GM21360 (cell line): ENCODE data around the gene CPNE6.
"Not testable (repeated sequence)": the region's sequence is repeated elsewhere in the genome, so short reads cannot be mapped to it uniquely, and the experiment has no call there.

Experiments used
- ATAC-seq: cut with Tn5 transposase; IDR thresholded peaks from one replicate; pipeline ENCODE4 v1.9.1; 2021; ENCODE audit warnings: mild to moderate bottlenecking, moderate library complexity; ENCODE audit not compliant: unreplicated experiment

CPNE6 gene

GRCh38 chr14:24102357-24103048 lies 31.1 kb downstream of the CPNE6 start:
- no peak for ATAC-seq

DNA sequence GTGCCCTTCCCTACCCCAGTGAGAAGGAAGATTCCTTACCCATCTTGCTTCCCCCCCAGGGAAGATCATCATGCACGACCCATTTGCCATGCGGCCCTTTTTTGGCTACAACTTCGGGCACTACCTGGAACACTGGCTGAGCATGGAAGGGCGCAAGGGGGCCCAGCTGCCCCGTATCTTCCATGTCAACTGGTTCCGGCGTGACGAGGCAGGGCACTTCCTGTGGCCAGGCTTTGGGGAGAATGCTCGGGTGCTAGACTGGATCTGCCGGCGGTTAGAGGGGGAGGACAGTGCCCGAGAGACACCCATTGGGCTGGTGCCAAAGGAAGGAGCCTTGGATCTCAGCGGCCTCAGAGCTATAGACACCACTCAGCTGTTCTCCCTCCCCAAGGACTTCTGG lies 32.1 kb downstream of the CPNE6 start:
- ATAC-seq, result no peak

DNA sequence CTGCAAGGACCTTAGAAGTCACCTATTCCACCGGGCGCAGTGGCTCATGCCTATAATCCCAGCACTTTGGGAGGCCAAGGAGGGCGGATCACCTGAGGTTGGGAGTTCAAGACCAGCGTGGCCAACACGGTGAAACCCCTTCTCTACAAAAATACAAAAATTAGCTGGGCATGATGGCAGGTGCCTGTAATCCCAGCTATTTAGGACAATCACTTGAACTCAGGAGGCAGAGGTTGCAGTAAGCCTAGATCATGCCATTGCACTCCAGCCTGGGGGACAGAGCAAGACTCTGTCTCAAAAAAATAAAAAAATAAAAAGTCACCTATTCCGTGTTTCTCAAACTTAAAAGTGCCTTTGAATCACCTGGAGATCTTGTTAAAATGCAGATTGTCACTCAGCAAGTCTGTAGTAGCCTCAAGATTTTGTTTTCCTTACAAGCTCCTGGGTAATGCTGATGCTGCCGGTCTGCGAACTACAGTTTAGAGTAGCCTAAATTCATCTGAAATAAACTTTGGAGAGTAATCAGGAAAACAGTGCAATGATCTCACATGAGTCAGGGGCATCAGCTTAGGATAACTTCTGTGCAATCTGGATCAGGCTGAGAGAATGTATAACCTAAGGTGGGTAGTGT lies 34.4 kb downstream of the CPNE6 start:
- not testable (repeated sequence) for ATAC-seq

DNA sequence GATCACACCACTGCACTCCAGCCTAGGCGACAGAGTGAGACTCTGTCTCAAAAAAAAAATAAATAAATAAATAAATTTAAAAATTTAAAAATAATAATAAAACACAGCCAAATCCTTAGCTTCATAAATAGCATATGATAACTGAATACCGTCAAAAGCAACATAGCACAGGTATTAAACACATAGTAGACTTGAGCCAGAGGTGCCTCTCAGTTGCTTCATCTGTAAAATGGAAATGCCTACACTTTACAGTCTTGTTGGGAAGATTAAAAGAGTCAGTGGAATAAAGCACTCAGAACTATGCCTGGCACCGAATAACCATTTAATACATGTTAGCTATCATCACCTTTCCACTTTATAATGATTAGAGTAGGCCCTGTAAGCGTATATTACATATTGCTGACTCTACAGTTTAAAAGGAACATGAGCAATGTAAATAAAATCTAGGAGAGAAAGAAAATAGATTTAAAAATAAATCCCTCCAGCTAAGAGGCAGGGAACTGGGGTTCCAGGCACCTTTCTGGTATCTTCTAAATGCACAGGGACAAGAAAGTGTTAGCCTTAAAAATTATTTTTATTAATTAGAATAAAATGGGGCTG lies 35.4 kb downstream of the CPNE6 start:
- no peak for ATAC-seq

- no peak for ATAC-seq
Observed at GRCh38 chr14:24108336-24108874, 37.0 kb downstream of the CPNE6 start.

DNA sequence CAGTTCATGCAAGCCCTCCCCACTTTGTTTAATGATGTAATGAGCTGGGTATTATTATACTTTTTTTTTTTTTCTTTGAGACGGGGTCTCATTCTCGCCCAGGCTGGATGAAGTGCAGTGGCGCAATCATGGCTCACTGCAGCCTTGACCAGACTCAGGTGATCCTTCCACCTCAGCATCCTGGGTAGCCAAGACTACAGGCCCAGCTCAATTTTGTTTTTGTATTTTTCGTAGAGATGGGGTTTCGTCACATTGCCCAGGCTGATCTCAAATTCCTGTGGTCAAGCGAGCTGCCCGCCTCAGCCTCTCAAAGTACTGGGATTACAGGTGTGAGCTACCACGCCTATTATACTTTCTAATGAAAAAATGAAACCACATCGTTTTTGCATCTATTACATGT lies 38.7 kb downstream of the CPNE6 start:
- ATAC-seq, result no peak

- ATAC-seq, result no peak
Observed at GRCh38 chr14:24110523-24110922, 39.2 kb downstream of the CPNE6 start.

DNA sequence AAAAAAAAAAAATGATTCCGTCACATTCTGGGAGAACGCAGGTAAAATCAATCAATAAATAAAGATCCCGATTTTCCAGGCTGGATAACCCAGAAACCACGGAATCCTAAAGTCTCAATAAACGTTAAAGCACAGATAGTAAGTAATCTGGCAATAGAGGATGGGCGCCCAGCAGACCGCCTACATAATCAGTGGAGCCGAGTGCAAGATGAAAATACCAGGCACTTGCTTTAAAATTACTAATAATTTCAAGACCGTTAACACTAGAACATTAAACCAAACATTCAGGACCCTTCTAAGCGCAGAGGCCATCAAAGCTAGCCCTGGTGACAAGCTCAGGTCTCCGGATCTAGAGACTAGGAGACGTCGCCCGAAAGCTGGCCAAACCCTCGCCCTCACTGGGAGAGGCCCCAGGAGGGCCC lies 42.0 kb downstream of the CPNE6 start:
- no peak for ATAC-seq

DNA sequence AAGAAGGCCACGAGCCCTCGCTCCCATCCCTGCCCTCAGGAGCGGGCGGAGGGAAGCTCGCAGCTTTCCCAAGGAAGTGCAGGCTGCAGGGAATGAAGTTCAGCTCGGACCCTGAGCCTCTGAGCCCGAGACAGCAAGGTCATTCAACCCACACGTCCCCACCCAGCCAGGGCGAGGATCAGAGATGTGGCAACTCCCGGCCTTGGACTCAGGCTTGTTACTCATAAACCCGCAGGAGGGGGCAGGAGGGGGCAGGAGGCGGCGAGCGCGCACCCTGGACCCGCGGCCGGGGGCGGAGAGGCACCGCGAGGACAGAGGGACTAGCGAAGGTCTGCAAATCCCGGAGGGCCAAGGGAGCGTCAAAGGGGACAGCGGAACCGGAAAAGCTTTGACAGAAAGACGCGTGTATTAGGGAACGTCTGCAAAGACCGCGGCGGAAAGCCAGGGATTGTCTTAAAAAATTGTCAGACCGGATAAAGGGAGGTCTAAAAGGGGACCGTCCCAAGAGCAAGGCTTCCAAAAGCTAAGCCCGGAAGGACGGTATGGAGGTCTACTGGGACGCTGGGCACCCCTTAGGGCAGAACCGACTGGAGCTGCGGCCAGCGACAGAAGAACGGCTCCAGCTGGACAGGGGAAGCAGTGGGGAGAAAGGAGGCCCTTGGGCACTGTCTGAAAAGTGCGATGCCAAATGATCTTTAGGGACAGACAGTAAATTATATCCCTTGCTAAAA lies 42.6 kb downstream of the CPNE6 start:
- ATAC-seq, result peak; percentile 26

DNA sequence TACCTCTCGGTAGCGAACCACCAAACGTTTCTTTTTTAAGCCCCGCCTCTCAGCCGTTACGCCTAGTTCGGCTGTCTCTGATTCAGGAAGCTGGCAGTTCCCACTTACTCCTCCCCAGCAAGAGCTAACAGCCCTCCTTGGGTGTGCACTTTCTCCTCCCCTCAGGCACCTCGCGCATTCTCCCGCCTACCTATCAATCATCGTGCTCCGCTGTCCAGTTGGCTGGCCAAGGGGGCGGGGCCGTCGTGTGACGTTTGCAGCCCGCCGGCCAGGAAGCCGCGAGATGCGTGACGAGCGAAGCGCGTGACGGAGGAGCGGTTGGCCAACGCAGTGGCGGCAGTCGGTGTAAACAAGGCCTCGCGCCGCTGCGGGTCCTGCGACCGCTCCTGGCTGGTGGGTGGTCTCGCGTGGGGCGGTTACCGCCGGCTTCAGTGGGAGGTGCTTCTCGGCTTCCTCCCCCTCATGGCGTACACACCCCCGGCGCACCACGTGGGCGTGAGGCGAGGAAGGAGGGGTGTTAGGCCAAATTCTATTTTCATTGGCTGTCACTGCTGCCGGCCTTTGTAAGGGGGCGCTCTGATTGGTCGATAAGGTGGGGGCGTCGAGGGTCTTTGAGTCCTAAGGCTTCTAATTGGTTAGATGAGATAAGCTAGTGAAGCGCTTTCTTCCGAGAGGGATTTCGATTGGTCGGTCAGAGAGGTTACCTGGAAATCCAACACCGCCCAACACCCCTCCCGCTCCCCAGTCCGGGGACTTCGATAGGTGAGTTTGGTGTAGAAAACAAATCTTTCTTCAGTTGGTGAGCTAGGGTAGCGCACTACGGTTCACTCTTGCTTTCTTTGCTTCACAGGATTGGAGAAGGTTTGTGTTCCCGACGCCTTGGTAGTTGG lies 43.4 kb downstream of the CPNE6 start, which contains the start of the genes DCAF11 and NRL:
TSS of gene DCAF11 (plus strand) at position 246 of the 890 bp plus-strand sequence. CDS start 818 bp downstream, outside the sequence.
TSS of gene NRL (minus strand) at position 418 of the 890 bp plus-strand sequence. CDS start 32,101 bp downstream, outside the sequence.
- peak; percentile 85 for ATAC-seq

GRCh38 chr14:24115422-24116127 lies 44.2 kb downstream of the CPNE6 start:
- no peak for ATAC-seq

DNA sequence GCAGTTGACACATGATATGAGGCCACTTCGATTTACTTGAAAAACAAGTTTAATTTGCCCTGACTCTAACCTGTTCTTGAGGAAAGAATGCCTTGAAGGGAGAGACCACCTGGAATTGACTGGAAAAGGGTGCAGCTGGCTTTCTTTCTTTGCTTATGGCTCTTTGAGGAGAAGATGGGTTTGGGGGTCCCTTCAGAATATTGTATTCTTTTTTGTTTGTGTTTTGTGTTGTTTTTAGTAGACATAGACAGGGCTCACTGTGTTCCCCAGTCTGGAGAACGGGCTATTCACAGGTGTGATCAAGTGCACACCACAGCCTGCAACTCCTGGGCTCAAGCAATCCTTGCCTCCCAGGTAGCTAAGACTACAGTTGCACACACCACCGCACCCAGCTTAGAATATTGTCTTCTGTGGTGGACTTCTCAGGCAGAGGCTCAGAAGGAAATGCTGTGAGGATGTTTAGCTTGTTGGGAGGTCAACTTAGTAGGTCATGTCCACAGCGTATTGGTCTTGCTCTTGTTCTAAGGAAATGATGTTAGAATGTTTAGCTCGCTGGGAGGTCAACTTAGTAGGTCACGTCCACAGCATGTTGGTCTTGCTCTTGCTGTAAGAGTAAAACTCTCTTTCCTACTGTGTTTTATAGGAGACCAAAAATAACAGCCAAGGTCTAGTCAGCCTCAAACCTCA lies 44.9 kb downstream of the CPNE6 start:
- ATAC-seq, result no peak

- ATAC-seq, result no peak
Observed at GRCh38 chr14:24117179-24117578, 45.8 kb downstream of the CPNE6 start.

GRCh38 chr14:24119691-24120090 lies 48.3 kb downstream of the CPNE6 start:
- ATAC-seq, result no peak

GRCh38 chr14:24121210-24121609 lies 49.8 kb downstream of the CPNE6 start:
- no peak for ATAC-seq

GRCh38 chr14:24122416-24122815 lies 51.1 kb downstream of the CPNE6 start:
- ATAC-seq, result no peak

GRCh38 chr14:24122898-24123297 lies 51.5 kb downstream of the CPNE6 start:
- no peak for ATAC-seq

DNA sequence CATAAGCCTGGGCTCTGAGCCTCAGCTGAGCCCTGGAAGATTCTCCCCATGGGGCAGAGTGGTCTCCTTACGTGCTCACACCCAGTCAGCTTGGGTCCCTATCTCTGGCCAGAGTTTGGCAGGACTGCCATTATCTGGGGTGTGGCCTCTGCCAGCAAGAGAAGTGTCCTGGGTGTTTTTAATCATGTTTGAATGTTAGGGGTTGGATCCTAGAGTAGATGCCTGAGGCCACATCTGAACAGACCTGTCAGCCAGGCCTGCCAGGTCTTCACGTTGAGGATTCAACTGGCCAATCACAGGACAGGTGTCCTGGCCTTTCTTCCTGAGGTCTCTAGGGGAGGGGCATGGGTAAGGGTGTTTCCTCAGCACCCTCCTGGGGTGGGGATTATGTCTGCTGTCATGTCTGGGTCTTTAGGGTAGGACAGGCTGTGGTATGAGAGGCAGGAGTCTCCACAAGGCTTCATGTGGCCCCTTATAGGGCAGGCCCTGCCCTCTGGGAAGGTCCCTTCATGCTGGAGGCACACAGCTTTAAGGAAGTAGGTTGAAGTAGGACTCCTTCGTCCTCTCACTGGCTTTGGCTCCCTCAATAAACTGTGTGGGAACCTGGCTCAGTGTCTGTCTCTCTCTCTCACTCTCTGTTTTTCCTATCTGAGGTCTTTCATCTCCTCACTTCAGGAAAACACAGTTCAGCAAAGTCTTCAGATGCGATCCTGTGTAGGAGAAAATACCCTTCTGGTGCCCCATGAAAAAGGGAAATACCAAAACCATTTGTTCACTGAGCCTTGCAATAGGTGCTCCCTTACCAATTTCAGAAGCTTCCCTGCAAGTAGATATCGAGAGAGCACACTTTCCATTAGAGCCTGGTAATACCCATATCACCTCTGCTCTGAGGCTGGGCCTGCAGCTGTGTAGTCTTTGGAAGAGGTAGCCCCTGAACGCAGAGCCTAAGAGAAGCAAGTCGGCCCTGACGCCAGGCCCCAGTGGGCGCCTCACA lies 52.4 kb downstream of the CPNE6 start:
- ATAC-seq, result no peak
